Fibroblast of skin of left biceps (primary cell): ENCODE data around the gene EXOC2.

Experiments
- DNase-seq, 2 experiments: peaks; one replicate each; pipeline ENCODE4 v3.0.0-alpha.2; 2013; ENCODE audit warnings: low read depth in 2 of 2

The EXOC2 gene

DNA sequence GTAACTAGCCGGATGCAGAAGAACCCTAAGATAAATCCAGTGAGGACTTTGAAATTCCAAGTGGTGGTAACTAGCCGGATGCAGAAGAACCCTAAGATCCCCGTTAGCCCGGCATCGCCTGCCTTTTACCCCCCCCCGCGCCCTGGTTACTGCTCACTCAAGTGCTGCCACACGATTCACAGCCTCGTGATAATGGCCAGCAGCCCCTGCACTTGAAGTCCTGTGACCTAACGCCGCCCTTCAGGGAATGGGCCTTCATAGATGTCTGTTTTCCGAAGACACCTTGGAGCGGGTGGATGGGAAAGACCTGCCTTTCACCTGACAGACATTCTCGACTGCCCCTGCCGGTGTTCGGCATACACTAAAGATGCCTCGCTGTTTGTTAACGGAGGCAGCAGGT is 163.9 kb downstream of the EXOC2 start:
- DNase-seq = no peak

- no peak for DNase-seq
Measured at GRCh38 chr6:527989-528673, 164.8 kb downstream of the EXOC2 start.

- no peak for DNase-seq
Measured at GRCh38 chr6:524803-525202, 168.1 kb downstream of the EXOC2 start.

GRCh38 chr6:520820-521219 is 172.1 kb downstream of the EXOC2 start:
- no peak for DNase-seq

DNA sequence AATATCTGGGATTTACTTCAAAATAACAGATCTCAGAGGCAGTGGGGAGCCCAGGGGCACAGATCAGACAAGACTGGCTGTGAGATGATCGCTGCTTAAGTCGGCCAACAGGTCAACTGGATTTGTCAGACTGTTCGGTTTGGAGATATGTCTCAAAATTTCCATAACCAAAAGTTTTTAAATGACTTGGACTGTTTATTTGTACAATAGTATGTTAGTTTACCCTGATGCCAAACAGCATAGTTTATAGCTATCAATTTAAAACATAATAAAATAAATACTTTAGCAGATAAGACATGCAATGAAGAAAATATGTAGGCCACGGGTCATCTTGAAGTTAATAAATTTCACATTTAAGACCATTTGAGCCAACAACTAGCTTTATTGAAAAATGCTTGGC is 174.7 kb downstream of the EXOC2 start:
- no peak for DNase-seq

- no peak for DNase-seq
Measured at GRCh38 chr6:516213-516612, 176.7 kb downstream of the EXOC2 start.

GRCh38 chr6:515267-515666 is 177.7 kb downstream of the EXOC2 start:
- no peak for DNase-seq

GRCh38 chr6:514396-514978 is 178.5 kb downstream of the EXOC2 start:
- no peak for DNase-seq

DNA sequence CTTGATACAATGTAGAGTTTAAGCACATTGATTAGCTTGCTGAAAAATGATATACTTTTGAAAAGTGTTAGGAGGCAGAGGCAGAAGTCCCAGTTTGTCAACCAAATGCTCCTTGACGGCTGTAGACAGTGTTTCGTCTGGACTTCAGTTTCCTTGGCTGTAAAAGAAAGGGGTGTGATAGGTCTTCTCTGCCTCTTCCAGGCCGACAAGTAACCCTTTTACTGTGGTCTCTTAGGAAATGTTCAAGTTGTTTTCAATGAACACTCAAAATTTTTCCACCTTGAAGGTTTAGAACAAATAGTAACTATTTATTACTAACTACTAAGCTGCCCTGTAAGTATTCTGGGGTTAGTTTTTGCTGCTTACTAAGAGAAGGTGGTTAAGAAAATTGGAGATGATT is 179.0 kb downstream of the EXOC2 start:
- no peak for DNase-seq

DNA sequence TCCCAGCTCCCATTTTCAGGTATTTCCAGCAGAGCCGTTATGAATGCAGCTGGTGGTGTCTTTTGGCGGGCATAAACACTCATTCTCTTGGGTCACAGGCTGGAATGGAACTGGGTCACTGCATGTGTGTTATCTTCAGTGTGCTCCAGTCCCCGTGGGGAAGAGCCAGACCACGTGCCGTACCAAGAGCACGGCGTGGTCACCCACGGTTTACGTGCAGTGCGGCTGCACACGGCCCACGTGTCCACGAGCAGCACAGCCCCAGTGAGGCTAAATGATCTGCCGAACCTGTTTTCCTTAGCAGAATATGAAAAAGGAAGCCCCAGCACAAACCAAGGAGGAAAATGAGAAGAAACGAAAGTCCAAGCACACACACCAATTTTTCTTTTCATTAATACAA is 179.9 kb downstream of the EXOC2 start:
- no peak for DNase-seq

GRCh38 chr6:511488-512137 is 181.3 kb downstream of the EXOC2 start:
- DNase-seq = no peak

DNA sequence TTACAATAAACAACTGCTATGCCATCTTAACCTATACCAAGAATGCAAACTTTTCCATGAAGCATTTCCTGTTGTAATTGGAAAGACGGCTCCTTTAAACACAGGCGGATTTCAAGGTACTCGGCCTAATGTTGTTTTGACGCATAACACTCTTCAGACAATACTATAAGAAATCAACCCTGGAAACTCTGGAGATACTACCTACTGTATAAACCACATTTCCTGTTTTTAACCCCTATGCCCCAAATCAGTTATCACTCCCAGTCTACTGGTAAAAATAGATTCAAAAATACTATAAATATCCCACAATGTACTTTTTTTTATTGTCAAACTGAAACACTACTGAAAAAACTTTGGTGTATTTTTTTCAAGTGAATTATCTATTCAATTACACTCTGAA is 183.3 kb downstream of the EXOC2 start:
- DNase-seq = no peak

- DNase-seq = no peak
Measured at GRCh38 chr6:508614-509013, 184.3 kb downstream of the EXOC2 start.

GRCh38 chr6:508006-508405 is 184.9 kb downstream of the EXOC2 start:
- DNase-seq = no peak

DNA sequence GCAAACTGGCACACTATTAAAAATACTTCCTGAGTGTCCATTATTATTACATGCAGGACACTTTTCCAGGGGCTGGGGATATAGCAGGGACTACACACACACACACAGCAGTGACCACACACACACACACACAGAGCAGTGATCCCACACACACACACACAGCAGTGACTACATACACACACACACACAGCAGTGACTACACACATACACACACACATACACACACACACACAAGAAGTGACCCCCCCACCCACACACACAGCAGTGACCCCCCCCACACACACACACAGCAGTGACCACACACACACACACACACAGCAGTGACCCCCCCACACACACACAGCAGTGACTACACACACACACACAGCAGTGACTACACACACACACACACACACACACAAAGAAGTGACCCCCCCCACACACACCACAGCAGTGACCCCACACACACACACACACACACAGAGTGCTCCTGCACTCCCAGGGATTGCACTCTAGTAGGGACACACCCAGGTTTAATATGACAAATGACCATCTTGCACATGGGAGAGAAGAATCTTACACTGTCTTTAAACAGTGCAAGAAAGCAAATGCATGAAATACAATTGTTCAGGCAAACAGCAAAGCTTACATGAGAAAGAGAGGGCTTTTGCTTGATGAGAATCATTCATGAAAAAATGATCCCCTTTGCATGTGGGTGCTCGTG is 185.9 kb downstream of the EXOC2 start:
- DNase-seq = no peak

GRCh38 chr6:506508-506907 is 186.4 kb downstream of the EXOC2 start:
- DNase-seq = no peak

GRCh38 chr6:505374-505773 is 187.6 kb downstream of the EXOC2 start:
- DNase-seq = no peak

GRCh38 chr6:504446-504980 is 188.4 kb downstream of the EXOC2 start:
- DNase-seq = no peak

DNA sequence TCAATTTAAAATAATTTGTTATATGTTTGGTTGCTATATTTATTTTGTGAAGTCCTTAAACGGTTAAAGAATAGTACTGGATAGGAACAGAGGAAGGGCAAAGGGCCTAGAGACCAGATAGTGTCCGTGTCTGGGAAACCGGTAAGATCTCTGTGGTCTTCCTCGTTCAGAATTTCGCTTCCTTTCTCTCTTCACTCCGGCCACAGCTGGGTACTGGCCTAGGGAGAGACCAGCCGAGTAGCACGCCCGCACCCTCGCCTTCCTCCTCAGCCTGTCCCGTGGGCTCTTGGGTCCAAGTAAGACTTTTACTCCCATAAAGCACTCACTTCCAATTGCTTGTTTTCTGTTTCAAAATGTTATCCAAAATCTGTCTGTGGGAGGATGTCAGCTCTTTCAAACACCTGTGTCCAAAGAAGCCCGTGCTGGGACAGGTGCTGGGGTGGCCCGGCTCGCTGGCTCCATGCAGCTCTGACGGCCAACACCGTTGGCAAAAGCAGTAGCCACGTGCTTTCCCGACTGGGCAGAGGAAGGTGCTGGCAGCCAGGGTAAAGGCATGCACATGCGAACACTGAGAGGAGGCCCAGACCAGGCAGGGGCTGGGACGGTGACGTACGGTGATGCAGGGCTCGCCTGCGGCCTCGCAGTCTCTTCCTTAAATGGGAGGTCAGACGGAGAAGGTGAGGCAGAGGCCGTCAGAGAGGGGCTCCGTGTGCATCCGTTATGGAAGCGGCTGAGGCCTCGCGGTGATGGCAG is 189.2 kb downstream of the EXOC2 start:
- DNase-seq = no peak

- DNase-seq = no peak
Measured at GRCh38 chr6:502761-503160, 190.2 kb downstream of the EXOC2 start.

DNA sequence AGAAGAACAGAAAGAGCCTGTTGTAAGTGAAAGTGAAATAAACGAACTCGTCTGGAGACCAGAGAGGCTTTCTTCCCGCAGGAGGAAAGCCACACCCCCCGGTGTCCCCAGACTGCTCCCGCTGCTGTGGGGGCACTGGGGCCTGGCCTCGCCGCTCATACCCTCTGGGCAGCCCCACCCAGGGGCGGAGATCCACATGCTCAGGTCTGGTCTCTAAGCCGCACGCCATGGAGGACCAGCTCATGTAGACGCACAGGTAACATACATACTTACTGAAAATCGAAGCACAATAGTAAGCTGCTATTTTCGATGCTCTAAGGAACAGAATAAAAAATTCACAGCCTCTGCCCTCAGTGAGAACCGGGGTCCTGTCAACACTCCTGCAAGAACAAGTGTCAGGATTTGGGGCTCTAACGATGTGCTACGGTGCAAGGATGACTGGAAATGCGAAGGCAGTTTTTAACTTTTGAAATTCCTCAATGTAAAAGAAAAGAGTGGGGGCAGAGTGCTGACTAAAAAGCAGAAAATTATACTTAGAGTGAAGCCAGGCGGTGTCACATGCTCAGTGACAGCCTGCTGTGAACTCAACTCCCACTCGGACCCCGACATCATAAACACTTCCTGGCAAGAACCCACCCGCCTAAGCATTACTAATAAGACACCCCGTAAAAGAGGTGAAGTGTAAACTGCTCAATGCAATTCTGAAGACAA is 190.9 kb downstream of the EXOC2 start:
- no peak for DNase-seq
